ENCODE measurements around the gene CDON.

GRCh38 chr11:126002181-126002580, 60.5 kb downstream of the CDON start:
- TF ChIP-seq CTCF (IDR thresholded peaks at IDR 0.05) (no peak), POLR2AphosphoS5 (IDR thresholded peaks at IDR 0.05; ENCODE audit: low read depth, low read length) (no peak)

All from Panc1 (cell line).